NCI-H748 (cell line): ENCODE measurements around the gene EPSTI1.
A peak's percentile ranks its signal among the peaks of the same experiment; 100 is the strongest.

ENCODE experiments used
- DNase-seq: peaks from one replicate; lab custom pipeline; 2025; ENCODE audit not compliant: unreplicated experiment; lab: John Stamatoyannopoulos, UW

Gene EPSTI1

GRCh38 chr13:42971691-42972347, 20.2 kb downstream of the EPSTI1 start:
- no peak for DNase-seq

- peak; percentile 60 for DNase-seq
Measured at GRCh38 chr13:42970824-42971690, 21.0 kb downstream of the EPSTI1 start.

GRCh38 chr13:42969565-42970172, 22.4 kb downstream of the EPSTI1 start:
- peak; percentile 70 for DNase-seq

GRCh38 chr13:42968906-42969305, 23.1 kb downstream of the EPSTI1 start:
- peak; percentile 89 for DNase-seq

GRCh38 chr13:42967660-42968059, 24.4 kb downstream of the EPSTI1 start:
- peak; percentile 34 for DNase-seq

- DNase-seq, result no peak
Measured at GRCh38 chr13:42965281-42965680, 26.8 kb downstream of the EPSTI1 start.

- DNase-seq, result no peak
Measured at GRCh38 chr13:42964761-42965161, 27.3 kb downstream of the EPSTI1 start.

- no peak for DNase-seq
Measured at GRCh38 chr13:42959615-42960014, 32.4 kb downstream of the EPSTI1 start.

GRCh38 chr13:42957881-42958280, 34.2 kb downstream of the EPSTI1 start:
- no peak for DNase-seq

- DNase-seq, result no peak
Measured at GRCh38 chr13:42950181-42950580, 41.9 kb downstream of the EPSTI1 start.

GRCh38 chr13:42947925-42948324, 44.1 kb downstream of the EPSTI1 start:
- no peak for DNase-seq

- no peak for DNase-seq
Measured at GRCh38 chr13:42946927-42947326, 45.1 kb downstream of the EPSTI1 start.

GRCh38 chr13:42929886-42930535, 62.0 kb downstream of the EPSTI1 start:
- DNase-seq, result no peak

GRCh38 chr13:42926555-42926954, 65.5 kb downstream of the EPSTI1 start:
- DNase-seq, result no peak

- DNase-seq, result no peak
Measured at GRCh38 chr13:42926043-42926442, 66.0 kb downstream of the EPSTI1 start.

GRCh38 chr13:42925626-42926025, 66.4 kb downstream of the EPSTI1 start:
- no peak for DNase-seq

GRCh38 chr13:42924344-42924743, 67.7 kb downstream of the EPSTI1 start:
- peak; percentile 43 for DNase-seq

- no peak for DNase-seq
Measured at GRCh38 chr13:42907745-42908144, 84.3 kb downstream of the EPSTI1 start.

GRCh38 chr13:42906257-42906656, 85.8 kb downstream of the EPSTI1 start:
- peak; percentile 9 for DNase-seq

- no peak for DNase-seq
Measured at GRCh38 chr13:42905579-42905978, 86.5 kb downstream of the EPSTI1 start.

GRCh38 chr13:42899266-42899665, 92.8 kb downstream of the EPSTI1 start:
- DNase-seq, result no peak
